ENCODE results near the gene NELFB. TPM values are rescaled to one million over a fixed set of nuclear protein-coding genes. Genes with fewer than 3 reads are reported as not detected.

Gene NELFB
- total RNA-seq, 2 donors from 2014 or later: 37.2 to 40.6 TPM

GRCh38 chr9:137218212-137218753 lies 36.8 kb upstream of the NELFB start:
- Histone ChIP-seq H3K36me3 (no peaks in the 10 kb centered on the region), H3K9me3 (no peaks in the 10 kb centered on the region), H3K27ac (no peak overlapping the region), H3K4me3 (no peak overlapping the region), H3K27me3 (replicated peaks; ENCODE audit: insufficient read depth) (no peaks in the 10 kb centered on the region), H3K4me1 (ENCODE audit: control insufficient read depth in 1 of 2, low read depth in 2 of 2) (peaks cover 7 to 13% of the 10 kb centered on the region in 2 donors)
- no peak for ATAC-seq (ENCODE audit: insufficient number of reproducible peaks, low FRiP score, low read depth)
- no peak for TF ChIP-seq CTCF (IDR thresholded peaks at IDR 0.05)
- DNase-seq (ENCODE audit: low spot score): no peak

- Histone ChIP-seq H3K4me3 (no peak overlapping the region), H3K36me3 (no peaks in the 10 kb centered on the region), H3K27me3 (replicated peaks; ENCODE audit: insufficient read depth) (no peaks in the 10 kb centered on the region), H3K27ac (no peak overlapping the region), H3K9me3 (no peaks in the 10 kb centered on the region), H3K4me1 (ENCODE audit: control insufficient read depth in 1 of 2, low read depth in 2 of 2) (peaks cover 7 to 14% of the 10 kb centered on the region in 2 donors)
- DNase-seq (ENCODE audit: low spot score) (no peak), ATAC-seq (ENCODE audit: insufficient number of reproducible peaks, low FRiP score, low read depth) (no peak)
- TF ChIP-seq CTCF (IDR thresholded peaks at IDR 0.05): no peak
These were observed 36.3 kb upstream of the NELFB start for GRCh38 chr9:137218754-137219271.

- H3K27ac ChIP-seq: no peak overlapping the region
- H3K9me3 ChIP-seq: no peaks in the 10 kb centered on the region
- H3K27me3 ChIP-seq (replicated peaks; ENCODE audit: insufficient read depth): no peaks in the 10 kb centered on the region
- H3K36me3 ChIP-seq: no peaks in the 10 kb centered on the region
- peaks cover 7 to 19% of the 10 kb centered on the region in 2 donors for H3K4me1 ChIP-seq (ENCODE audit: control insufficient read depth in 1 of 2, low read depth in 2 of 2)
- ATAC-seq (ENCODE audit: insufficient number of reproducible peaks, low FRiP score, low read depth) (no peak), DNase-seq (ENCODE audit: low spot score) (no peak)
- no peak overlapping the region for H3K4me3 ChIP-seq
- TF ChIP-seq CTCF (IDR thresholded peaks at IDR 0.05): no peak
These were observed 35.3 kb upstream of the NELFB start for GRCh38 chr9:137219757-137220316.

- TF ChIP-seq CTCF (IDR thresholded peaks at IDR 0.05): no peak
- H3K27me3 ChIP-seq (replicated peaks; ENCODE audit: insufficient read depth): no peaks in the 10 kb centered on the region
- H3K4me3 ChIP-seq: no peak overlapping the region
- no peak for ATAC-seq (ENCODE audit: insufficient number of reproducible peaks, low FRiP score, low read depth)
- H3K36me3 ChIP-seq: no peaks in the 10 kb centered on the region
- H3K27ac ChIP-seq: no peak overlapping the region
- peaks cover 7 to 19% of the 10 kb centered on the region in 2 donors for H3K4me1 ChIP-seq (ENCODE audit: control insufficient read depth in 1 of 2, low read depth in 2 of 2)
- DNase-seq (ENCODE audit: low spot score): no peak
- no peaks in the 10 kb centered on the region for H3K9me3 ChIP-seq
These were observed 34.6 kb upstream of the NELFB start for GRCh38 chr9:137220317-137221094.

- Histone ChIP-seq H3K27ac (no peak overlapping the region), H3K9me3 (no peaks in the 10 kb centered on the region), H3K36me3 (no peaks in the 10 kb centered on the region), H3K27me3 (replicated peaks; ENCODE audit: insufficient read depth) (no peaks in the 10 kb centered on the region), H3K4me1 (ENCODE audit: control insufficient read depth in 1 of 2, low read depth in 2 of 2) (peaks cover 7 to 19% of the 10 kb centered on the region in 2 donors), H3K4me3 (no peak overlapping the region)
- no peak for DNase-seq (ENCODE audit: low spot score)
- no peak for TF ChIP-seq CTCF (IDR thresholded peaks at IDR 0.05)
- no peak for ATAC-seq (ENCODE audit: insufficient number of reproducible peaks, low FRiP score, low read depth)
These were observed 34.0 kb upstream of the NELFB start for GRCh38 chr9:137221095-137221505.
